Measurements from ENCODE around the gene B3GNT7.
"Not testable (repeated sequence)": the region's sequence is repeated elsewhere in the genome, so short reads cannot be mapped to it uniquely, and the experiment has no call there.

B3GNT7 gene, protein sequence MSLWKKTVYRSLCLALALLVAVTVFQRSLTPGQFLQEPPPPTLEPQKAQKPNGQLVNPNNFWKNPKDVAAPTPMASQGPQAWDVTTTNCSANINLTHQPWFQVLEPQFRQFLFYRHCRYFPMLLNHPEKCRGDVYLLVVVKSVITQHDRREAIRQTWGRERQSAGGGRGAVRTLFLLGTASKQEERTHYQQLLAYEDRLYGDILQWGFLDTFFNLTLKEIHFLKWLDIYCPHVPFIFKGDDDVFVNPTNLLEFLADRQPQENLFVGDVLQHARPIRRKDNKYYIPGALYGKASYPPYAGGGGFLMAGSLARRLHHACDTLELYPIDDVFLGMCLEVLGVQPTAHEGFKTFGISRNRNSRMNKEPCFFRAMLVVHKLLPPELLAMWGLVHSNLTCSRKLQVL

DNA sequence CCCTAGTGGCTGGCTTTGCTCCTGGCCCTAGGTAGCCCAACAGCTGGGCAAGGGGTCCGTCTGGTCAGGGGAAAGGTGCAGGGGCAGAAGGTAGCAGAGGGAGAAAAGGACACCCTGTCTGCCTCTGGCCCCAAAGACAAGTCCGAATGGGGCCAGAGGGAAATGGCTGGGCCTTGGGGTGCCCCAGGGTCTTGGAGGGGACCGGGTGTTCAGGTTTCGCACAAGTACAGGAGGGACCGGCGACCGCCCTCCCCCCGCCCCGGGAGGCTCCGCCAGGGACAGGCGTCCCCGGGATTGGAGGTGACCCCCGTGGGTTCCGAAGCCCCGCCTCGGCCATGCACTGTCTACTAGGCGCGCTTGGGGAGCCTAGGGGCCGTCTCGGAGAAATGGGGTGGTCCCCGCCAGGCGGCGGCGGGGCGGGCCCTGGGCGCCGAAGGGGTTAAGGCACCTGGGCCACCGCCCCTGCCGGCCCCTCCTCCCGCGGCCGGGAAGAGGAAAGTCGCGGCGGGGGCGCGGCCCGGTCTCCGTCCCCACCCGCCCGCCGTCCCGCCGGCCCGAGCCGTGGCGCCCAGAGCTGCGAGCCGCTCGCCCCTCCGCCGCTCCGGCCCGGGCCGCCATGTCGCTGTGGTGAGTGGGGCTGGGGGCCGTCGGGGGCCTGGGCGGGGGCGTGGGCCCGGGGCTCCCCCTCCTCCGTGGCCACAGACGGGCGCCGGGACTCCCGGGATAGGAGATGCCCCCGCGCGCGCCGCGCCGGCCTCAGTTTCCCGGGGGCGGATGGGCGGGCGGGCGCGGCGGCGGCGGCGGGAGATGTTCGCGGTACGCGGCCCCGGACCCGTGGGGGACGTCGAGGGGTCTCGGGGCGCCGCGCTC is at the start of gene B3GNT7:
Gene B3GNT7, plus strand, starts transcription at position 523 of the 870 bp plus-strand sequence. Its CDS starts 94 bp downstream, at position 617.
- no peak for DNase-seq (ENCODE audit: low read depth in 1 of 2, low spot score in 1 of 2)

DNA sequence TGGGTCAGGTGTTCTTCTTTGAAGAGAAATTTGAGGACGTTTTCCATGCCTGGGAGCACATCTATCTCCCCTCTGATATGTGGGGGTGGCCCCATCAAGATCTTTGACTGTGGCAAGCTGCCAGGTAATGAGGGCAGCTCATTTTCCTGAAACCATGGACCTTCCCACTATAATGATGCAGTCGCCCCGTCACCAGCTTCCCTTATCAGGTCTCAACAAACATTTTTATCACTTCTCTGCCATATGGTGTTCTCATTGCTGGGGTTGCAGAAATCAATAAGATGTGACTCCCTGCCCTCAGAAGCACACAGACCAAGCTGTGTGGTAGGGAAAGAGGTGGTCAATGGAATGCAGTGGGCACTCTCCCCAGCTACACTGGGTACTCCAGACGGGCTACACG is 48.4 kb upstream of the B3GNT7 start:
- DNase-seq (ENCODE audit: low read depth in 1 of 2, low spot score in 1 of 2) = no peak

DNA sequence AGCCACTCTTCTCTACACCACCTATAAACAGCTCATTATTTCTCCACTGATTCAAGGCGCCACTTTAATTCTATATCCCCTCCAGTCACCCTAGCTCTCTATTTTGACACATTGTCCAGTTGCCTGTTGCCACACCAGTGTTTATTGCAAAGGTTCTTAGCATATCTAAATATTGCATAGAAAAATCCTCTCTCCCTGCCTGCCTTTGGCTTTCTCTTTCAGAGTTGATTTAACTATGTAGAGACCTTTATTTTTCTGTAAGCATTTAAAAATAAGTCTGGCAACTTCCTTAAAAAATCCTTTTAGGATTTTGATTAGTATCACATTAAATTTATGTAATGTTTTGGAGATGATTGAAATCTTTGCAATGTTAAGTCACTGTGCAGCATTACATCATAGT is 47.9 kb upstream of the B3GNT7 start:
- no peak for DNase-seq (ENCODE audit: low read depth in 1 of 2, low spot score in 1 of 2)

DNA sequence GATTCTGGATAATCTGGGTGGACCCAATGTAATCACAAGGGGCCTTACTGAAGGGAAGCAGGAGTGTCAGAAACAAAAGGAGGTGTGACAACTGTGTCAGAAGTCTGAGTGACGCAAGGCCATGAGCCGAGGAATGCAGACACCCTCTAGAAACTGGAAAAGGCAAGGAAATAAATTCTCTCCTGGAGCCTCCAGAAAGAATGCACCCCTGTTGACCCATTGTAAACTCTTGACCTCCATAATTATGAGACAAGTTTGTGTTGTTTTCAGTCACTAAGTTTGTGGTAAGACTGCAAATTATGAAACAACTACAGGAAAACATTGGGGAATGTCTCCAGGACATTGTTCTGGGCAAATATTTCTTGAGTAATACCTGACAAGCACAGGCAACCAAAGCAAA is 47.3 kb upstream of the B3GNT7 start:
- no peak for DNase-seq (ENCODE audit: low read depth in 1 of 2, low spot score in 1 of 2)

DNA sequence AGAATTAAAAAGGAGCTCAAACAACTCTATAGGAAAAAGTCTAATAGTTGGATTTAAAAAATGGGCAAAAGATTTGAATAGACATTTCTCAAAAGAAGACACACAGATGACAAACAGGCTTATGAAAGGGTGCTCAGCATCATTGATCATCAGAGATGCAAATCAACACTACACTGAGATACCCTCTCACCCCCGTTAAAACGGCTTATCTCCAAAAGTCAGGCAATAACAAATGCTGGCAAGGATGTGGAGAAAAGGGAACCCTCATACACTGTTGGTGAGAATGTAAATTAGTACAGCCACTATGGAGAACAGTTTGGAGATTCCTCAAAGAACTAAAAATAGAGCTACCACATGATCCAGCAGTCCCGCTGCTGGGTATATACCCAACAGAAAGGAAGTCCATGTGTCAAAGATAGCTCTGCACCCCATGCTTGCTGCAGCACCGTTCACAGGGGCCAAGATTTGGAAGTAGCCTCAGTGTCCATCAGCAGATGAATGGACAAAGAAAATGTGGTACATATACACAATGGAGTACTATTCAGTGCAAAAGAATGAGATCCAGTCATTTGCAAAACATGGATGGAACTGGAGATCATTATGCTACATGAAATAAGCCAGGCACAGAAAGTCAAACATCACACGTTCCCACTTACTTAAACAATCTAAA is 46.7 kb upstream of the B3GNT7 start:
- no peak for DNase-seq (ENCODE audit: low read depth in 1 of 2, low spot score in 1 of 2)

DNA sequence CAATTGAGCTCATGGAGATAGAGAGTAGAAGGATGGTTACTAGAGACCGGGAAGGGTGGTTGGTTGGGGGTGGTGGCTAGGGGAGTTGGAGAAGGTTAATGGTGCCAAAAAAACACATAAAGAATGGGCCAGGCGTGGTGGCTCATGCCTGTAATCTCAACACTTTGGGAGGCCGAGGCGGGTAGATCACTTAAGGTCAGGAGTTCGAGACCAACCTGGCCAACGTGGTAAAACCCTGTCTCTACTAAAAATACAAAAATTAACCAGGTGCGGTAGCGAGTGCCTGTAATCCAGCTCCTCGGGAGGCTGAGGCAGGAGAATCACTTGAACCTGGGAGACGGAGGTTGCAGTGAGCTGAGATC is 46.2 kb upstream of the B3GNT7 start:
- not testable (repeated sequence) for DNase-seq (ENCODE audit: low read depth in 1 of 2, low spot score in 1 of 2)

DNA sequence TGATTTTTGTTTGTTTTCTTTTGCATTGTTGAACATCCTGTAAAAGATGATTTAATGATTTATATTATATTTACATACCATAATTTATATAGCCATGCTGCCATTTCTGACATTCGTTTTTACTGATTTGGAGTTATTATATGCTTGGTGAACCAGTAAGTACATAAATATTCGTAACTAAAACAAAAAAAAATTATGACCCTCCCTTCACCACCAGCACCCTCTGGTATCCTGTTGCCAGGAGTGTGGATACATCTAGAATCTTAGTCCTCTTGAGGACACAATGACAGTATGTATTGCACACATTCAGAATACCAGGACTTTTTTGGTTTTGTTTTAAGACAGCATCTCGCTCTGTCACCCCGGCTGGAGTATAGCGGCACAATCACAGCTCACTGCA is 43.9 kb upstream of the B3GNT7 start:
- DNase-seq (ENCODE audit: low read depth in 1 of 2, low spot score in 1 of 2) = no peak

DNA sequence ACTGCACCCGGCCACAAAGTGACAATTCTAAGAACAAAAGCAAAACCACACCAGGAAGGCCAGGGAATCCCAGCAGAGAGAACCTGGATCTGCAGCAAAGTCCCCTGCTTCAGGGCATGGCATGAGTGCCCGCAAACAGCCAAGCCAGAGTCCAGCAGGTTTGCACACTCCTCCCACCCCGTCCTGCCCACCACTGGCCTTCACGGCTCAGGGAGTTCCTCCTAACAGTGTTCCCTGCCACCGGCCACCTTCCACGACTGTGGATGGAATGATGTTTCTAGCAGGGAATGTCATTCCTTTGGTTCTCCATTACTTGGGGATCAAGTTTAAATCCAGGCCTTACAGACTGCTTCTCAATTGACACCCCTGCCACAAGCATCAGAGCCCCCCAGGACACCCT is 42.0 kb upstream of the B3GNT7 start:
- no peak for DNase-seq (ENCODE audit: low read depth in 1 of 2, low spot score in 1 of 2)

DNA sequence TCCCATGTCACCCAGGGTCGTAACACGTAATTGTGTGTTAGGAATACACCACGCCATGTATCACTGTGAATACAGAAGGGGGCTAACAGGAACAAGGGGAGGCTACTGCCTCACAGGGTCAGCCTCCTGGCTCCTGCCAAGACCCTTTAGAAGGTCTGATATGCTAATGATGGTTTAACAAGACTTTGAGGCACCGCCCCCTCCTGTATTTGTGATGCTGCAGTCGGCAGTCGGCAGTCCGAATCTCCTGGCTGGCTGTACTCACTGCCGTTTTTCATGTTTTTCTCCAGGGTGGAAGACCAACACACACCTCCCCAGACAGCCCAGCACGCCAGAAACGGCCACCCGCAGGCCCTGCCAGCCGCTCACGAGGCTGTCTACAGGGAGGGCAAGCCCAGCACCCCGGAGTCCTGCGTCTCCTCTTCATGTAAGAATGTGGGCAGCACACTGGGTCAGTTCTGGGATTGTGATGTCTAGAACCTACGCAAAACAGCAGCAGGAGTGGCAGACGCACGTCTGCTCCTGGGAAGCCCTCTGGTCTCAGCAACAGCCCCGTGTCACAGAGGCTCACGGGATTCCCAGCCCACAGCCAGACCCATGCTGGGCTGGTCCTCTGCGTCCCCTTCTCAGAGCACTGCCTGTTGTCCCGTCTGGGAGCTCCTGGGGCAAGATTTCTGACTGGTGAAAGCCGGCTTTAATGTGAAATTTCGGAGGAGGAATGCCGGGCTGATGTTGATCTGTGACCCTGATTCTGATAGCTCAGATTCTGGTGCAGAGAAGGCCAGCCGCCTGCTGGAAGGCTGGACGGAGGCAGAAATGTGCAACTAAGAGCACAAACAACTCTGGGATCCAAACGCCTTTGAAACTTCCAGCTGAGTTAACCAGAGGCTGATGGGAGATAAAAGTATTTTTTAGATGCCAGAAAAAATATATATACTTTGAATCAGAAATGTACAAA is 39.7 kb upstream of the B3GNT7 start:
- no peak for DNase-seq (ENCODE audit: low read depth in 1 of 2, low spot score in 1 of 2)

DNA sequence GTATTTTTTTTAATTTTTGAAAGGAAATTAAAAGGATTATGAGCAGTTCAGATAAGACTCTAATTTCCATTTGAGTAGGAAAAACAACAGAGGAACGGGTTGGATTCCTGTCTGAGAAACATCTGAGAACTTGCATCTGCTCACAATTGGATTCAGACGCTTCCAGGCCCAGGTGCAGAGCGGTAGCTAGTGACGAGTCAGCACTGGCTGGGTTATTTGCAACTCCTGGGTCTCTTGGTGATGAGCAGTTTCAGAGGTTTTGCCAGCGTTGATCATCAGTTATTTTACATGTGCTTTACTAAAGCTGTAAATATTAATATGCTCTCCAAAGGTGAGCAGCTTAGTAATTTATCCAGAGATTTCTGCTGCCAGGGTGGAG is 39.1 kb upstream of the B3GNT7 start:
- DNase-seq (ENCODE audit: low read depth in 1 of 2, low spot score in 1 of 2) = no peak

DNA sequence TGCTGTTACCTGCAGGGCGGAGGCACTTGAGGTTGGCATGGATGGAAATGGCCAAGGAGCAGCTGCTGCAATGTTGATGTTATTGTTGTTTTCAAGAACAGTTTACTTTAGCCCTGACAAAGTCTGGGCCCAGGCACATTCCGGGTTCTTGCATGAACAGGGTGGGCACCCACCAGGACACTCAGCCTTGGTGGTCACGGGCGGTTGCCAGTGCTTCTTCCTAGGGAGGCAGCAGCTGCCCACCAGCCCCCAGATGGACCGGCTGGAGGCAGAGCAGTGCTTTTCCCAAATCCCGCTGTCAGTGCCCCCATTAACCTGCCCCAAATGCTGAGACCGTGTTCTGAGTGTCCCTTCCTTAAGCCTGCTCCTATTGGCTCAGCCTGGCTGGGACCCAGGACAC is 38.5 kb upstream of the B3GNT7 start:
- no peak for DNase-seq (ENCODE audit: low read depth in 1 of 2, low spot score in 1 of 2)

DNA sequence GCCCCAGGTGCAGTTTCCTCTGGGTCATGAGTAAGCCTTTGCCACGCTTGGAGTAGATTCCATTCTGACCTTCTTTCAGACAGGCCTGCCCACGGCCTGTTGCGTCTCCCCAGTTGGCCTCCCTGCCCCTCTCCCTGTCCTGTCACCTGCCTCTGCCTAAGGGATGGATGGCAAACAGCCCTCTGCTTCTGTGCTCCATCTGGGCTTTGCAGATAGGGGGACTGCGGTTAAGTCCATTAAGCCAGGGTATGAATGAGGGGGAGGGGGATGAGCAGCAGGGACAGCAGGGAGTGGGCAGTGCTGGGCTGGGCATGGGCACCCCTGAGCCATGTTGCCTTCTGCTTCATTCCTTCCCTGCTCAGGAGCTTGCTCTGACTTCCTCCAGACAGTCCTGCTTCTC is 37.6 kb upstream of the B3GNT7 start:
- DNase-seq (ENCODE audit: low read depth in 1 of 2, low spot score in 1 of 2) = no peak

DNA sequence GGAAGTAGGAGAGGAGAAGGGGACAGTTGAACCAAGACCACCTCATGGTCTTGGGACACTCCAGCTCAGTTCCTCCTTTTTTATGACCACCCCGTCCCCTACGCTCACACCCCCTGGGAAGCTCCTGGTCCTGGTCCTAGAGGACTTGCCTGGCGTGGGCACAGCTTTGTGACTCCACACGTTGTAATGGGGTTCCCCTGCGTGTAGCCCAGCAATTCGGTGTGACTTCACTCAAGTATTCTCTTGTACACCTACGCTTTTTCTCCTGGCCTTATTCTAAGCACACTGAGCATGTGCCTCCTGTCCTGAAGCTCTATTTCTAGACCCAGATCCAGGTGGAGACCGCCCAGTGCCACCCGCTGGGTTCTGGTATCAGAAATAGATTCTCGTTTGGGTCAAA is 36.1 kb upstream of the B3GNT7 start:
- no peak for DNase-seq (ENCODE audit: low read depth in 1 of 2, low spot score in 1 of 2)

DNA sequence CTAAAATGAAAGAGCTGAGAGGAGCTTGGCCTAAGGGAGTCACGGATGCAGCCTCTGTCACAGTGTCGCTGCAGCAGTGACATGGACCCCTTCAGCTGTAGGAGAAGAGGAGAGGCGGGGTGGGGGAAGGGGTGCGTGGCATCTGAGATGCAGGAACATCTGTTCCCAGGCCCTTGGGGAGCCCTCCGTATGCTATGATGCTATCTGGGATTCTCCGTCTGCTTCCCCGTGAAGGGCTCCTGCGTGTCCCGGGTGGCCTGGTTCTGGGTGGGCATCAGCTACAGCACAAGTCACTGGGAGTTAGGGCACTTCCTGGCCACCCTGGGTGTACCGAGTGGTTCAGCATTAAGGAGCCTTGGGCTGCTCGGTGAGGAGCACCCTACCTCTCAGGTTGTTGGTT is 35.6 kb upstream of the B3GNT7 start:
- no peak for DNase-seq (ENCODE audit: low read depth in 1 of 2, low spot score in 1 of 2)

DNA sequence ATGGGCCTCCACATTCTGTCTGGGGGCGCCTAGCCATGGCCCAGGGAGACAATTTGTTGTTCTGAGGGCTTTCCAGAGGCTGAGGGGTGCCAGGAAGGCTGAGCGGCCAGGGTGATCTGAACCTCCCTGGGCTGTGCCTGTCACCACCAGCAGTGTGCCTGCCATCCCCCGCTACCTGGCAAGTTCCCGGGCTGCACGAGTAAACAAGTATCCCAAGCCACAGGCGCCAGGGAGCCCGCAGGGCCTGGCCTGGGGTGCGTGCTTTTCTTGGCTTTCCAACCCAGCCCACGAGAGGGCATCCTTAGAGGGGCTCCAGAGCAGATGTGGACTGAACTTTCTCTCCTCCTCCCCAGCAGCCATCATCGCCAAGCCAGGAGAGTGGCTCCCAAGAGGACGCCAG is 35.1 kb upstream of the B3GNT7 start:
- no peak for DNase-seq (ENCODE audit: low read depth in 1 of 2, low spot score in 1 of 2)

DNA sequence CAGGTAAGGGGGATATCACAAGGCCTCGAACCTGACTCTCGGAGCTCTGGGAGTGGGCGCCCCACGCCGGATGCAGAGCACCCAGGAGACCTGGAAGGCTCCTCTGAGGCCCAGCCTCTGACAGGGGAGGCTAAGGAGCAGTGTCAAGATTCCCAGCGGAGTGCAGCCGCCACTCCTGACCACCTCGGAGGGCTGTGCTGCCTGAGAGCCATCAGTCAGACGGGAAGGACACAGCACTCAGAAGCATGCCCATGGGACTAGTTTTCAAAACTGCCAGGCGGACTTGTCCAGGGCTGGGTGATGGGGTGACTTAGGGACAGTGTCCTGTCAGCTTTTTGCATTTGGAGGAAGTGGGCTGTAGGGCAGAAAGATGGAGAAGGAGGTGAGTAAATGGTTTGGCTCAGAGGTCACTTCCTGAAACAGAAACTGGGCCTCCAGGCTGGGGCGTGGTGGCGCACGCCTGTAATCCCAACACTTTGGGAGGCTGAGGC is 34.6 kb upstream of the B3GNT7 start:
- DNase-seq (ENCODE audit: low read depth in 1 of 2, low spot score in 1 of 2) = no peak

DNA sequence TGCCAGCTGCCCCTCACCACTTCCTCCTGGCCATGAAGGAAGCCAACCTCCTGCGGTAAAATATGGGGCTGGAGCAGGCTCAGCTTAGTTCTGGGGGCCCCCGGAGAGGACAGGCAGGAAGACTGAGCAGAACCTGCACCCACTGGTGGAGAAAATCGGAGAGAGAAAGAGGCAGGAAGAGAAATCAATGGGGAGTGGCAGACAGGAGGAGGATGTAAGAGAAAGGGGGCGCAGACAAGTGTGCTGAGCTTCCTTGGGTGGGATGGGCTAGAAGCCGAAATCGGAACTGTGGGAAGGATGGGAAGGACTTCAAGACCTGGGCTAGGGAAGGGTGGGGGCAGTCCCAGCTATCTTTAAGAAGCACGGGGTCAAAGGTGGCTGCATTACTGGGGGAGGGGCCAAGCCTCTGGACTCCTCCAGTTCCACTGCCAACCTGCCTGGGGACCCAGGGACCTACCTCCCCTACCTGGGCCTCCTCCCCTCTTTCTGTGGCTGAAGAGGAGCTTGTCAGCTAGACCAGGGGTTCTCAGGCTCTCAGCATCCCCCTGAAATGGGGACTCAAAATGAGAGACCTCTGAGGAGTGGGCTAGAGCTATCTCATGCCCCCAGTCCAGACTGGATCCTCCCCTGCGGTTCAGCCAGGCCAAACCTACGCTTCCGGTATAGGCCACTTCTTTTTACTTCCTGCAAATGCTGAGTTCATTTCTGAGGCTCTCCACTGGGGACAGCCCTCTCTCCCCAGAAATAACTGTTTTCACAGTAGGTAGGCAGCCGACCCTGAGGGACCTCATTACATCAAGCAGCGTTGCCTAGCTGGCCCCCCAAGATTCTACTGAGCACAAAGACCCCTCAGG is 33.6 kb upstream of the B3GNT7 start:
- DNase-seq (ENCODE audit: low read depth in 1 of 2, low spot score in 1 of 2) = no peak

DNA sequence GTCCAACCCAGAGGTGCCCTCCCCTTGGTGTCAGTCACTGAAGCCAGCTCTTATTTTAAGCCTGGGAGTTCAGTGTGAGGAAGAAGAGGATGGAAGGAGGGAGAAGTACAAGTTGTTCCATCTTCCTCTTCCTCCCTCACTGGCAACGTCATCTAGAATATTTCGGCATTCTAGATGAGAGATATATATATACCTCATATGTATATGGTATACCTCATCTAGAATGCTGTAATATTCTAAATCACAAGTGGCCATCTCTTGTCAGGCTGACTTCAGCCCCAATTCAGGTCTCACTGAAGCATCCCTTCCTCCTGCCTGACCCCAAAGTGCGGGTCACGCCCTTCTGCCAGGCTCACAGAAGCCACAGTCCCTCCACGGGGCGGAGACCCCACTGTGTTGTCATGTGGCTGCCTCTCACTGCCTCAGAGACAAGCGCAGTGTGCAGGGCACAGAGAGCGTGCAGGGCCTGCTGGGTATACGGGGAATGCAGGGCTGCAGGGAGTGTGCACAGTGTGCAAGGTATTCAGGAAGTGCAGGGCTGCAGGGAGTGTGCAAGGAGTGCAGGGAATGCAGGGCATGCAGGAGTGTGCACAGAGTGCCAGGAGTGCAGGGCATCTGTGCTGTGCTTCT is 32.8 kb upstream of the B3GNT7 start:
- no peak for DNase-seq (ENCODE audit: low read depth in 1 of 2, low spot score in 1 of 2)

DNA sequence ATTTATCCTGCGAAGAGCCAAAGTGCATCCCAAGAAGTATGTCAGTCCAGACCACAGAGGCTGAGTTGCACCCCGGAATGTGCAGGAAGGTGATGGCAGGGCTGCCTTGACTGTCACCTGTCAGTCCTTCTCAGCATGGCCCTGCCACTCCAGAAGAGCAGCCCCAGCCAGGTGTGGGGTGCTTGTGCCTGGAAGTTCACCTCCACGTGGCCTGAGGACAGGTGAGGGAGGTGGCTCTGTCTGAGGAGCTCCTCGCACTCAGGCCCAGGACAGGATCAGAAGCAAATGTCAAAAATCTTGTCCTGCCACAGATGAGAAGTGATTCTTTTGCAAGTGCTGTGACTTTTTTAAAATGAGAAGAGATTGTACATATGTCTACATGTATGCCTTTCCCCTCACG is 31.4 kb upstream of the B3GNT7 start:
- no peak for DNase-seq (ENCODE audit: low read depth in 1 of 2, low spot score in 1 of 2)

Measured in activated T-helper 1 cell treated with anti-CD3 and anti-CD28 coated beads, Interleukin-2, amount 50 U/mL, for 16 hours (primary cell).